Occipital lobe (tissue), 2 donors: ENCODE data around the gene FAM117A. TPM values are rescaled to one million over a fixed set of nuclear protein-coding genes. Genes with fewer than 3 reads are reported as not detected.

Source experiments
- DNase-seq: peaks from one replicate; lab custom pipeline; 2025; lab: John Stamatoyannopoulos, UW
- total RNA-seq: library from RNA; depleted of rRNA; stranded (reverse); fragments of >200 nt; gene quantifications from one replicate; pipeline ENCODE4 v1.2.3, GENCODE V29; 2014

Gene FAM117A, protein sequence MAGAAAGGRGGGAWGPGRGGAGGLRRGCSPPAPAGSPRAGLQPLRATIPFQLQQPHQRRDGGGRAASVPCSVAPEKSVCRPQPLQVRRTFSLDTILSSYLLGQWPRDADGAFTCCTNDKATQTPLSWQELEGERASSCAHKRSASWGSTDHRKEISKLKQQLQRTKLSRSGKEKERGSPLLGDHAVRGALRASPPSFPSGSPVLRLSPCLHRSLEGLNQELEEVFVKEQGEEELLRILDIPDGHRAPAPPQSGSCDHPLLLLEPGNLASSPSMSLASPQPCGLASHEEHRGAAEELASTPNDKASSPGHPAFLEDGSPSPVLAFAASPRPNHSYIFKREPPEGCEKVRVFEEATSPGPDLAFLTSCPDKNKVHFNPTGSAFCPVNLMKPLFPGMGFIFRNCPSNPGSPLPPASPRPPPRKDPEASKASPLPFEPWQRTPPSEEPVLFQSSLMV
- 0.62 TPM for total RNA-seq

DNA sequence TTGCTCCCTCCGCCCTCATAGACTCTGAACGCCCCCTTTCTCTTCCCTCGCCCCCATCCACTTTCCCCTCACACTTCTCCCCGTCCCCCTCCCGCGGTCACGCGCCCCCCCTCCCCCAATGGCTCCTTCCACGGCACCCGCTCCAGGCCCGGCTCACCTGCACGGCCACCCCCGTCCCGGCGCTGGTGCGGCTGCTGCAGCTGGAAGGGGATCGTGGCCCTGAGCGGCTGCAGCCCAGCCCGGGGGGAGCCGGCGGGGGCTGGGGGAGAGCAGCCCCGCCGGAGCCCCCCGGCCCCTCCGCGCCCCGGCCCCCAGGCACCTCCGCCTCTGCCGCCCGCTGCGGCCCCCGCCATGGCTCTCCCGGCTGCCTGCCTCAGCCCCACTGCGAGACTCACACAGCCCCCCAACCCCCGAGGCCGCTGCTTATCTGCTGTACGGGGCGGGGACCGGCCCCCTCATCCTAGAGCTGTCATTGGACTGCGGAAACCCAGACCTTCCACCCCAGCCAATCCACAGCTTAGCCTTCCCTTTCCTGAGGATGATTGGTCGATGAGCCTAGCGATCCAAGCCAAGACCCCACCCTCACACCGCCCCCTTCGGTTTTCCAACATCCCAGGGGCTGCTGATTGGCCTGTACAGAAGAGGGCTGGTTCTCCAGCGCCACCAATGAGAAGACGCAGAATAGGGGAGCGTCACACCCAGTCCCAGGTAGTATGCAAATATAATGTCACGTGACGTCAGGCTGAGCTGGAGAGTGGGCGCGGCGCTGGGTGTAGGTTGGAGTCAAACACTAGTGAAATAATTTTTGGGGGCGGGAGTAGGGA is at the start of gene FAM117A:
TSS of gene FAM117A (minus strand) at position 397 of the 824 bp plus-strand sequence. CDS start at position 353, 44 bp downstream.
- DNase-seq, result peak; percentile 98

DNA sequence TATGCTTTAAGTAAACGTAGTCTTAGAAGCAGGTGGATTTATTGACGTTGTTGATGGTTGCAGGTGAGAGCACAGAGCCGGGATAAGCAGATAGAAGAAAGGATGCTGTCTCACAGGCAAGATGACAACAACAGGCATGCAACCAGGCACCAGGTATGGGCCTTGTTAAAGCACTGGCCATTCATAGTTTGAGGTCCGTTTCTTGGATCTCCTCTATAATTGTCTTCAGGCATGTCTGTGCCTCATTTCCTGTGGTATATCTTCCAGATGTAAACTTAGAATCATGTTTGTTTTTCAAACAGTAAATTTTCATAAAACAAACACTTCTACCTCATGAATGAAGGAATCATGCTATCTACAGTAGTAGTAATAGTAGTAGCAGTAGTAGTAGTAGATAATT is 45.1 kb upstream of the FAM117A start:
- DNase-seq, result no peak

DNA sequence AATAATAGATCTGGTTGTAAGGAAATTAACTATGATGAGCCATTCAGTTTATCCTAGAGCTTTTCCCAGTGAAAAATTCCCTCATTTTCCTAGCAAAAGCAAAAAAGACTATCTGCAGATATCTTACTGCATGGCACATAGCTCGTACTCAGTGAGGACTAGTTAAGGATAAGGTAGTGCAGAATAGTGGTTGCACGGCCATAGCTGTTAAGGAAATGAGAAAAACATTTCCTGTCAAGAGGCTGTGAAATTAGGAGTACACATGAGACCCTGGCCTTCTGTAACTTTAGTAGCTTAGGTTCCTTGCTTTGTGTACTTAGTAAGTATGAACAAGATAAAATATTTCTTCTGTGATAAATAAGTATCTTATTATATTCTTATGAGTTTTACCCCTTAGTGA is 34.8 kb upstream of the FAM117A start:
- no peak for DNase-seq

DNA sequence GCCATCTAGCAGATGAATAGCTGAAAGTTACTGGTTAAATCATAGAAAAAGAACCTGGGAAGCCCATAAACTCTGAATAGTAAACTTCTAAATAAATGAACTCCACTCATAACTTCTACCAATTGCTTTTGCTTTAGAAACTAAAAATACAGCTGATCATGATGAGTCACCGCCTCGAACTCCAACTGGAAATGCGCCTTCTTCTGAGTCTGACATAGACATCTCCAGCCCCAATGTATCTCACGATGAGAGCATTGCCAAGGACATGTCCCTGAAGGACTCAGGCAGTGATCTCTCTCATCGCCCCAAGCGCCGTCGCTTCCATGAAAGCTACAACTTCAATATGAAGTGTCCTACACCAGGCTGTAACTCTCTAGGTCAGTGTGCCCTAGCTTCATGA is 34.3 kb upstream of the FAM117A start:
- no peak for DNase-seq

DNA sequence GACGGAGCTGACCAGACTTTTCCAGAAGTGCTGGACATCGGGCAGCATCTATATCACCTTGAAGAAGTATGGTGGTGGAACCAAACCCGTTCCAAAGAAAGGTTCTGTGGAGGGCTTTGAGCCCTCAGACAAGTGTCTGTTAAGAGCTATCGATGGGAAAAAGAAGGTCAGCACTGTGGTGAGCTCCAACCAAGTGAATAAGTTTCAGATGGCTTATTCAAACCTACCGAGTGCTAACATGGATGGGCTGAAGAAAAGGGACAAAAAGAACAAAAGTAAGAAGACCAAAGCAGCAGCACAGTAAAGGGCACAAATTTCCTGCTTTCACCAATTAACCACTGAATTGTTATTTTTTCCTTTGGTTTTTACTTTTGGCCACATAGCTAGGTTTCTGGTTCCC is 31.4 kb upstream of the FAM117A start:
- no peak for DNase-seq

DNA sequence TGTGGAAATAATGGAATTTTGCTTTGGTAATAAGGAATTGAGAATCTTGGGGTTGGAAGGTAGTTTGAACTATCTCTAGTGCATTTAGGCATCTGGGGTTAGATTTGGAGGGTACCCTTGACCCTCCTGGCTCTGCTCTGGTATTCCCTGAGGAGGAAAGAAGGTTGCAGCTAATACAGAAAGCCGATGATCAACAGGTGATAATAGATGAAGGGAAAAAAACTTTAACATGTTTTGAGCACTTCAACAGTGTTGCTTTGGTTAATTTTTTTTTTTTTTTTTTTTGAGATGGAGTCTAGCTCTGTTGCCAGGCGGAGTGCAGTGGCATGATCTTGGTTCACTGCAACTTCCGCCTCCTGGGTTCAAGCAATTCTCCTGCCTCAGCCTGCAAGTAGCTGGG is 29.4 kb upstream of the FAM117A start:
- DNase-seq, result no peak

DNA sequence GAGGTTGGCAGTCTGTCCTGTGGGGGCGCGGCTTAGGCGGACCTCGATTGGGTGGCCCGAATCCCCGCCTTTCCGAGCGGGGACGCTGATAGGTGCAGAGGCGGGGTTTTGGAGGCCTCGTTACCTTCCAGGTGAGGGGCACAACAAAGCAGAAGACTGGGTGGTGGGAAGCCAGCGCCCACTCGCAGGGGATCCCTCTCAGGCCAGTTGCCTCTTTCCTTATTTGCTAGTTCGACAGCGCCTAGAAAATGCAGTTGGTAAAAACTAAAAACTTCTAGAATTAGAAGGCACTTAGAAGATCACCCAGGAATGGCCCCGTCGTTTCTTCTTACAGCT is 25.3 kb upstream of the FAM117A start:
- DNase-seq, result no peak

DNA sequence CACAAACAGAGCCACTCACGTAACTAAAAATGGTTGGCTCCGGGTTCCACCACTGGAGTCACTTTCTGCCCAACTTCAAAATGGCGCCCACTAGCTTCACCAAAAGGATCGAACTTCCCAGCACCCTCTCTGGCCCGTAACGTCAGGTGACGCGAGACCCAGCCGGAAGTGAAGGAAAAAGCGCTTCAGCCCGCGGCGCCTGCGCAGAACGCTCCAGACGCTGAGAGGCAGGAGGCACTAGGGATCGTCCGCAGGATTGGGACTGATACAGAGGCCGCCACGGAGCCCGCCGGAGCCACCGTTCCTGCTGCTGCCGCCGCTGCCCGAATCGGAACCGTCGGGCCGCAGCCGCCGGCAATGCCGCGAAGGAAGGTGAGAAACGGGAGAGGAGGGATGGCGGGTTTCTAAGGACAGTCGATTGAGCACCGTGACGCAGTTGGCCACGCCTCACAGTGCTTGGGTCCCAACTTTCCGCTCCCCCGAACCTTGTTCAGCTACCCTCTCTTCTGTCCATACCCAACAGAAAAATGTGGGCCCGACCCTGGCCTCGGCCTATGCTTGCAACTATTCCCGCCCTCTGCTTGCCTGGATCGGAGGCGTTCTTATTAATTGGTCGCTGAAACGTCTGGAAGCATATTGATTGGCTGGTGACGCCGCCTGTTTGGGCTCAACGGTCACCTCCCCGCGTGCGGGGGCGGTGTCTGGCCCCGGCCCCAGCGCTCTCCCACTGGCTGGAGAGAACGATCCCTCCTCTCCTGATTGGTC is 24.7 kb upstream of the FAM117A start, which contains the start of gene KAT7:
TSS of gene KAT7 (plus strand) at position 204 of the 765 bp plus-strand sequence. CDS start at position 358, 154 bp downstream.
- DNase-seq, result peak; percentile 99

DNA sequence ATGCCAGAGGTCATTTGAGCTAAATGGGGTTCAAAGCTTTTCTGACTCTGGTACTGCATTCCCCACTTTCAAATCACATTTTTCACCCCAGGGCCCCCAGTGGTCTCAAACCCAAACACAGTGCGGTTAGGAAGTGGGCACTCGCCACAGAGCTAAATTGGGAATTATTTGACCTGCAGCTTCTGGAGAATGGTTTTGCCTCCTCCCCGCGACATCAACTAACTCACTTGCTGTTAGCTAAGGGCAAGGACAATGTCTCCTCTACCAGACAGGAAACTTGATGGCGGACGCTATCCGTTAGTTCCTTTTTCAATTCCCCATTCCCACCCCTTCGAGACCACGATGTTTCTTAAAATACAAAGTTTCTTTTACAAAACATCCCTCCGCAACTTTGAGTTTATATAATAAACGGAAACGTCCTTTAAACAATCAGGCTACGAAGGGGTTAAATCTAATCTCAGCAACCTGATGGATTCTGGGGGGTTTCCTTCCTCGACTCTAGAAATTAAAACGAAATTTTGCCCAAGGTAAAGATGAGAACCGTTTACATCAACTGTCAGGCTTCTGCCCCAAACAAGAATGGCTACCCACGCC is 24.1 kb upstream of the FAM117A start:
- no peak for DNase-seq

DNA sequence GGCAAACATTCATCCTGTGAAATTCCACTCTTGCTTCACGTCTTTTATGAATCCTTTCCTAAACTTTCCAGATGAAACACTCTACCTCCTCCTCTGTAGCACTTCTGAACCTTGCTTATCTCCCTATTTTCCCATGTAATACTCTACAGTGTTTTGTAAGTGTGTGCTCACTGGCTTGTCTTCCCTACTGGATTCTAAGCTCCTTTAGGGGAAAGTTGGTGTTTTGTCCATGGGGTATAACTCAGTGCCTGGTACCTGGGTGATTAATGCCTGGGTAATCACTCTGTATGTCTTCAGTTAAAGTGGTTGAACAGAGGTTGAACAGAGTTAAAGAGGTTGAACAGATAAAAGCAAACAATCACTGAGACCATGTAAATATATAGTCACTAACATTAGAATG is 20.7 kb upstream of the FAM117A start:
- DNase-seq, result no peak

DNA sequence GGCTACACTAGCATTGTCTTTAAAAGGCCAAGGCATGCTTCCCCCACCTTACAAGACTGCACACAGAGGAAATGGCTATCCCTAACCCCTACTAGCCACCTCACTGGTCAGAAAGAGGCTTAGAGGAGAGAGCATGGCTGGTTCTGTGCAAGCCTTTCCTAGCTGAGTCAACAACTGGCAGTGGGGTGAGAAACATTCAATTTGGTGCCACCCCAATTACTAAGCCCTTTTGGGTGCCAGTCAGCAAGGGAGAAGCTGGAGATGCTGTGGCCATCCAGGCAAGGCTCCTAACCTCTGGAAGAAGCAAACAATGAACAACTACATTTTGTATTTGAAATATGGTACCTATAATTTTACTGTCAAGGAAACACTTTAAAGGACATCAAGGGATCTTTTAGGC is 19.9 kb upstream of the FAM117A start:
- no peak for DNase-seq

DNA sequence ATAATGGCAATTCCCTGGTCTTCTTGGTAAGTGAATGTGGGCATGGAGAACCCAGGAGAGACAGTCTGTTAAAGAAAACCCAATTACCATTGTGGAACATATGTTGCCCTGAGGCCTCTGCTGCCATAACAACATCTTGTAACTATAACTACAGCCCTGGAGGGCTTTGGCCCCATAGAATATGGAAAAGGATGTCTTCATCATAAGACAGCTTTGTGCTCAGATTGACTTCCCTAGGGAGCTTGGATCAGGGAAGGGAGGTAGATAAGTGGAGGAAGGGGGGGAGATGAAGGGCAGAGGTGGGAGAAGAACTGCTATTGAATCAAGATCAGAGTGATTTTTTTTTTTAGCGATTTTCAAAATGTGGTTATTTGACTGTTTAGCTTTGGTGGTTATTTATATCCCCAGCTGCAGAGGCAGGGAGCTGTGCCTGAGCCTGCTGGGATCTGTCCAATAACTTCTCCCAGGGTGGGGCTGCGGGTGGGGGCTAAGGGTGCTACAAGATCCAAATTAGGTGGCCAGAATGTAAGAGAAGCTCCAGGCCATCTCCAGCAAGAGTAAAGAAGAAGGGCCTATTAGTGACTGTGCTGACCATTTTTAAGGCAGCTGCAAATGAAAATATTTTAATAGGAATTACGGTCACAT is 19.3 kb upstream of the FAM117A start:
- DNase-seq, result no peak

DNA sequence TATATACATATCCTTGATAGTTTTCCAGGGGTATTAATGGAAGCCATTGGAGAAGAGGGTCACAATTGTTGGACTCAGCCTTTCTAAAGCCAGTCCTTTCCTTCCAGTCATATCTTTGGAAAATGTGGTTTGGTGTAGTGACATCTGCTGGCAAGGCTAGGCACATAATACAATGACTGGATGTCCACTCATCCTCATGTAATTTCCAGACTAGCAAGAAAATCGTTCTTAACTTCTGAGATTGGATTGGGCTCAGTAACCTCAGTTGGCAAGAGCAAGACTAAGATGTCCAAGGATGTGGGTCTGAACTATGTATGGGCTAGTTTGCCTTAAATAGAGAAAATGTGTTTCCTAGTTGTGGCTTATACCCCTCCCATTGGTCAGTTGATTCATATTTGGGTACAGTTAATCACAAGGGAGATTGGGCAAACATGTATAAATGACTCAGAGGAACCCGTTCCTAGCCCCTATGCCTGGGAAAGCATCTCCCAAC is 15.9 kb upstream of the FAM117A start:
- DNase-seq, result no peak

DNA sequence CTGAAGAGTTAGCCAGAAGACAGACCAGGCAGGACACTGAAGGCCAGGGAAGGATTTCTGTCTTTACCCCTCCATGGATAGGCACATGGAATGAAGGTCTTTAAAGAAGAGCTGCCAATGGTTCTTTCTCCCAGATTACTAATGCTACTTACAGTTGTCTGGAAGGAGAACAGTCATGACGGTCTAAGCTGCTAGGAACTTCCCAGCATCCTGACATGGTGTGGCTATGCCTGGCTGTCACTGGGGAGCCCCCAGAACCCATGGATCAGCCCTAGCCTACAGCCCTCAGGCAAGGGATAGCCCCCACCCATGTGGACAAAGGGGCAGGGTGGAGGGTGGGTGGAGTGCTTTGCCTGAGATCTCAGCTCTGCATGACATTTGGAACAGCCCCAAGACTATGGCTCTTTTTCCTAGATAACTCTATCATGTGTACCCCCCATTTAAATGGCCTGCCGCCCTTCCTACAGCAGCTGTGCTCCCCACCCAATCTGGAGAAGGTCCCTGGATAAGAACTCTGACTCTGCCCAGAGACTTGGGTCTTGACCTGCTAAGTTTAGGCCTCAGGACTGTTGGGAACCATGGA is 15.3 kb upstream of the FAM117A start:
- DNase-seq, result no peak

DNA sequence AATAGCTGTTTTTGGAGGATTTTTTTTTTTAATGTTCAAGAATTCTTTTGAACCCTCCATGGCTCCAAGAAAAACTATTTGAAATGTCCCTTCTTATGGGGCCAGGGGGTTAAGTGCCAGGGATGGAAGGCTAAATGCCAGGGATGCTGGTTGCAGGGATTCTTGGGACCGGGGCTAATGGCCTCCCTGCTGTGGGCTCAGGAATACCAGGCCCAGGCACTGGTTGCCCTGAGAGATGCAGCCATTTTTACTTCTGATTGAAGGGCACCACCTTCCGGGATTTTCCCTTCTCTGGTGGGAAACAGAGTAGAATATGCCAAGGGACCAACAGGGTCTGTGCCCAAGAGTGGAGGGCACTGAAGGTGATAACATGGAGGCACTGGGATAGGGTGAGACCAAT is 13.6 kb upstream of the FAM117A start:
- no peak for DNase-seq

DNA sequence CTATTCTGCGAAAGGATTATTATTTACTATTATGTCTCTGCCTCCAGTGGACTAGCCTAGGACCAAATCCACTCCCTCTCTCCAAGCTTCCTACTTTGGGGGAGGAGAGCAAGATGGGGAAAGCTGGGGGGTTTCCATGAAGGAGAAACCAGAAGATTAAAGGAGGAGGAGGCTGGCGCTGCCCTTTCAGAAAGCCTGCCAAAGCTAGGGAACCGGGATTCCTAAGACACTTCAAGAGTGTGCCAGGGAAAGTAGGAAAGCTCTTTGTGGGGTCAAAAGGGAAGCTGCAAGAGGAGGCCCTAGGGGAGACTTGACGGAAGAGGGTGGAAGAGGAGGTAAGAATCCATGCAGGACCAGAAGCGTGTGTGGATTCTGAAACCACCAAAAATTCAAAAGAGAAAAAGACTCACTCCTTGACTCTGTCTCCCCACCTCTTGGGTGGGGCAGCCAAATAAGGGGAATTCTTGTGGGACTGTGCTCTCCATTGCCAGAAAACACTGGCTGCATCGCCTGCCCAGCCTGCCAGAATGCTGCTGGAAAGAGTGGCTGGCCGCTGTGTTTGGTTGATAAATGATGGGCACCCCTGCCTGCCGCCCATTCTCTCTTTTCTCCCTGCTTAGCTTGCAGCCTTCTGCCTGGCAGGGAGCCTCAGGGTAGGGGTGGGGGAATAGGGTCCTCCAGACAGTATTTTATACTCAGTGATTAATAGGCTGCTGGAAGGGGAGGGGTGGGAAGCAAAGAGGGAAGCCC is 12.8 kb upstream of the FAM117A start:
- no peak for DNase-seq

DNA sequence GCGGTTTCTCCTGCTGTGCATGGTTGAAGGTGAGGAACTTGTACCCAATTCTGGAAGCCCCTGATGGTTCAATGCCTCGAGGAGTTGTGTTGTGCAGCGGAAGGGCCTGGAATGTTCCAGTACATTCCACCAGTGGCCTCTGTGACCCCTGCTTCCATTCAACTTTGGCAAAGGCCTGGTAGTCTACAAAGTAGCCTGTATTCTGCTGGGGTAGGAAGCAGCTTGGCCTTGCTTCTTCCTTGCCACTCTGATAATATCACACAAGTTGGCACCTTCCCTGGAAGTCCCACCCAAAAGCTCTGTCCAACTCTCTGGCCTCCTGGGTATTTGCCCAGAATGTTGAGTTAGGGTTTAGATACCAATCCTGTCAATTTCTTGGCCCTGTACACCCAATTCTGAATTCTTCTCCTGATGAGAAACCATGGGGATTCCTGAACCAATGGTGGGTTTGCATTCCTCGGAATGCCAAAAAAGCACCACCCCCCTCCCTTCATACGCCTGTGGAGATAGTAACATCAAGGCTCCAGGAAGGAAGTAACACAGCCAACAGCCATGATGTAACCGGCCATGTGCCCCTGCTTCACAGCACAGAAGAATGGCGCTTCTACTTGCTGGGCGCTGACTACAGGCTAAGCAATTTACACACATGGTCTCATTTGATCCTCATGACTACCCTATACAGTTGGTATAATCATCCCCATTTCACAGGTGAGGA is 11.8 kb upstream of the FAM117A start:
- no peak for DNase-seq

DNA sequence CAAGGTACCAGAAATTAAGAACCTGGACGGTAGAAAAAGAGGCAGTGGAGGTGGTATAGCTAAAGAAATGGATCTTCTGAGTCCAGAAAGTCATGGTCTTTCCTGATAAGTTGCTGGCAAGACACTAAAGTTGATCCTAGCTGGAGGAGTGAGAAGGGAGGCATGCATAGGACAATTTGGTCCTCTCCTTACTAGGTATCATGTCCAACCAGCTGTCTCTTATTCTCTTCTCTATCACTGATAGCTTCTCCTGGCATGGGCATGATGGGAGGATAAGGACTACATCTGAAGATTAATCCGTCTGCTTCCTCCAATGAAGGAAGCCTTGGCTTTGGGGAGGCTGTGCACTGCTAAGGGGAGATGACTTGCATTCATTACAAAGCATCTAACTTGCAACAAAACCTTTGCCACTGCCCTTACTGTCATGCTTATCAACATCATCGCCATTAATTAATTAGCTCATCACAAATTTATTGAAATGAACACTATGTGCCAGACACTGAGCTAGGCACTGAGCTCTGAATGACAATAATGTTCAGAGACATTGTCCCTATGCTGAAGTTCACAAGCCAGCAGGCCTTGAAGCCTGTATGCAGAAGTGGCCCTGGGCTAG is 3.1 kb upstream of the FAM117A start:
- DNase-seq, result no peak
